ENCODE measurements around the gene CPA4.
A peak's percentile ranks its signal among the peaks of the same experiment; 100 is the strongest.
"Not testable (repeated sequence)": the region's sequence is repeated elsewhere in the genome, so short reads cannot be mapped to it uniquely, and the experiment has no call there.

CPA4 gene

DNA sequence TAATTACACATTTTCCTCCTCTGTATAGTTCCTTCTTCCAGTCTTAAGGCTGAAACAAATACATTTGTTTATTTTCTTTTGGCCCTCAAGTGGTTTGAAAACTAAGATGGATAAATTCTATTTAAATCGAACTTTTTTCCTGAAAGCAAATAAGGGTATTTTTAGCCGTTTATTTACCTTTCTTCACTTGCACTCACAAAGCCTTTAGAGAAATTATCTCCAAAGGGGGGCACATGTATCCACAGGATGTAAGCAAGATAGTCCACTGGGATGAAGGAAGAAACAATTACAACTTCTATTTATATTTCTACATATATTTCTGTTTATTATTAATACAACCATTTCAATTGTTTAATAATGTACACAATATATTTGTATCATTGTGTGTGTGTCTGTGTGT is 10.2 kb downstream of the CPA4 start:
- no peak for DNase-seq

DNA sequence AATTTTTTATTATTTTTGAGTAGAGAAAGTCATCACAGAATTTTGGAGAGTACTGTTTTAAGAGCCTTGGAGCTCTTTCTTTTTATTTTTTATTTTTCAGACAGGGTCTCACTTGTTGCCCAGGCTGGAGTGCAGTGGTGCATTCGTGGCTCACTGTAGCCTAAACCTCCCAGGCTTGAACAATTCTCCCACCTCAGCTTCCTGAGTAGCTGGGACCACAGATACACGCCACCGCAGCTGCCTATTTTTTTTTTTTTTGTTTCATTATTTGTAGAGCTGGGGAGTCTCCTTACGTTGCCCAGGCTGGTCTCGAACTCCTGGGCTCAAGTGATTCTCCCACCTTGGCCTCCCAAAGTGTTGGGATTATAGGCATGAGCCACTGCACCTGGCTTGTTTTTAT is 10.6 kb downstream of the CPA4 start:
- no peak for DNase-seq

DNA sequence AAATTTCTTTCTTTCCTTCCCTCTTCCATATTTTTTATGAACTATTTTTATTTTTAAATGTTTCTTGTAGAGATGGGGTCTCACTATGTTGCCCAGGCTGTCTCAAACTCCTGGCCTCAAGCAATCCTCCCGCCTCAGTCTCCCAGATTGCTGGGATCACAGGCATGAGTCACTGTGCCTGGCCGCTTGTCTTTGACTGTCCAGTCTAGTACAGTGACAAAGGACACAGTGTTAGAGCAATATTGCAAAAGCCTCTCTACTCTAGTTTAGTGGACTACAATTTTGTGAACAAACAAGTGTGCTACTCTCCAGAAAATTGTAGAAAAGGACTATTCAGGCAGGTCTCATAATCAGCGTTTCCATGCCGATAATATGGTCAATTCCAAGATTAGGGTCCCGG is 11.0 kb downstream of the CPA4 start:
- no peak for DNase-seq

DNA sequence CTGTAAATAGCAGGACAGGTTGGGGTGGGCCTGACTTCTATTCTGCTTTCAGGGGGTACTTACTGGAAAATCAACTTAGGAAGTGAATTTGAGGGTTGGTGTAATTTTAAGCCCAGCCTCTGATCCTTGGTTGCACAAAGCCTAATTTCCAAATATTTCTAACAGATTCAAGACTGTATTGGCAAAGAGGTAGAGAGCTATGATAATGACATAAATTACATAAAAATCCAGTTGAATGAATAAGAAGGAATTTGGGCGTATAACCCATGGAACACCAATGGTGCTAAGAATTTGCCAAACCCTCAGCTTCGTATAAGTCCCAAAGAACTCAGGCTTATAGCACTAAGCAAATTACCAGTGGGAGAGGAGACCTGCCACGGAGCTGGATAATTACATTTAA is 11.9 kb downstream of the CPA4 start:
- no peak for DNase-seq

DNA sequence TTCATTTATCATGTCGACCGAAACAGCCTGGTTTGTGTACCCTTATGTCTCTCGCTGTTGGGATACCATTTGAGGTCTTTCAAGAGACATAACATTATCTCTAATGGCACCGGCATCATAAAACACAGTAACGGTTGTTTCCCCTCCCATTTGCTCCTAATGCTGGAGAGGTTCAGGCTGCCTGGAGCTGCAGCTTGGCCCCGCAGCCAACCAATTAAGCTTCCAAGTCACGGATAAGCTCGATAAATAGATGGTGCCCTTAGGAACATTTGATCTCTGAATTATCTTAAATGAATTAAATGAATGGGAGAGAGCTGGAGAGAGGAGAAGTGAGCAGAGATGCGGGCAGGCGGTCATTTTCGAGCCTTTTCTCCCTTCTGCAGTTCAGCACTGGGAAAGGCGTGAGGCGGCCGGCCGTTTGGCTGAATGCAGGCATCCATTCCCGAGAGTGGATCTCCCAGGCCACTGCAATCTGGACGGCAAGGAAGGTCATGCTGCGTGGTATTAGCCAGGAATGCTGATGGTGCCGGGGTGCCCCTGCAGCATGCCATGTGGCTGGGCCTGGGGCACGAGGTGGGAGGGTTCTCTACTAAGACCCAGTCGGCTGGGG is 12.6 kb downstream of the CPA4 start:
- no peak for DNase-seq

DNA sequence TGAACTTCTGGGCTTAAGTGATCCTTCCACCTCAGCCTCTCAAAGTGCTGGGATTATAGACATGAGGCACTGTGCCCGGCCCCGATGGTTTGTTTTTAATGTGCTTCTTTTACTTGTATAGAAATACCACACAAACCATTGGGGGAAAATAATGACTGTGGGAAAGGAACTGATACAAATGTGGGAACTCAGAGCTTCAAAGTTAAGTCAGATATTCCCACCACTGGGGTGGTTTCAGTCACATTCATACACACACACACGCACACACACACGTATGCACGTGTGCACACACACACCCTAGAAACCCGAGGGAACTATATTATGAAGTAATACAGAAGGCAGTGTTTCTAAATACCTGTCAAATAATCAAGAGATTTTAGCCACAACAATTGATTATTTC is 17.0 kb downstream of the CPA4 start:
- peak in 1 of 5 experiments; percentile 18 for DNase-seq

DNA sequence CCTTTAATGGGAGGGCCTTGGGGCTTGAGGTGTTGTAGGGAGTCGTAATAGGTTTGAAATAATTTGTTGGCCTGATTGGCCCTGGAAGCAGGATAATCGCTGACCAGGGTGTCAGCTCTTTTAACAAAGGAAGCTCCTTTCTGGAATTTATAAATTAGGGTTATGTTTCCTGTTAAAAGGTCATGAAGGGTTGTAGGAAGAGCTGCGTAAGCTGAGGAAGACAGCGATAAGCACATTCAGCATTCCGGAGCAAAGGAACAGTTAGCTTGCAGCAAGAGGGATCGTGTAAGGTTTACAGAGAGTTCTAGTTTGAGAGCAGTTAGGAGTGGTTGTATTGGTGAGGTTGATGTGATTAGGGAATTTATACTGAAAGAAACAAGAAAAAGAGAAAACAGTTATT is 21.3 kb downstream of the CPA4 start:
- no peak for DNase-seq

DNA sequence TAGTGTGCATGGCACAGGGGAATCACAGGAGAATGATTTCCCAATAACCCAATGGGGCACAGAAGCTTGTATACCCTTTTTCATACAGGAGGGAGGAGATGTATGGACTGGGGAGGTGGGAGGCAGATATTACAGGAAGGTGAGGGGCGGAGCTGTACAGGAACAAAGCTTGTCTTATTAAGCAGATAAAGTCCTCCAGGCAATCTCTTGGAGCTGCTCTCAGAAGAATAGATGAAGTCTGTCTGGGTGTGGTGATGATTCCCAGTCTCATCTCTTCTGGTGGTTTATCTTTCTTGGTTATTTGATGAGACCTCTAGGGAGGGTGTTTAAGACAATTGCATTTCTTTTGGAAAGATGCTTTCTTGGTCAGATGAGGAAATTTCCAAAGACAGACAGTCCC is 26.6 kb downstream of the CPA4 start:
- DNase-seq: no peak

DNA sequence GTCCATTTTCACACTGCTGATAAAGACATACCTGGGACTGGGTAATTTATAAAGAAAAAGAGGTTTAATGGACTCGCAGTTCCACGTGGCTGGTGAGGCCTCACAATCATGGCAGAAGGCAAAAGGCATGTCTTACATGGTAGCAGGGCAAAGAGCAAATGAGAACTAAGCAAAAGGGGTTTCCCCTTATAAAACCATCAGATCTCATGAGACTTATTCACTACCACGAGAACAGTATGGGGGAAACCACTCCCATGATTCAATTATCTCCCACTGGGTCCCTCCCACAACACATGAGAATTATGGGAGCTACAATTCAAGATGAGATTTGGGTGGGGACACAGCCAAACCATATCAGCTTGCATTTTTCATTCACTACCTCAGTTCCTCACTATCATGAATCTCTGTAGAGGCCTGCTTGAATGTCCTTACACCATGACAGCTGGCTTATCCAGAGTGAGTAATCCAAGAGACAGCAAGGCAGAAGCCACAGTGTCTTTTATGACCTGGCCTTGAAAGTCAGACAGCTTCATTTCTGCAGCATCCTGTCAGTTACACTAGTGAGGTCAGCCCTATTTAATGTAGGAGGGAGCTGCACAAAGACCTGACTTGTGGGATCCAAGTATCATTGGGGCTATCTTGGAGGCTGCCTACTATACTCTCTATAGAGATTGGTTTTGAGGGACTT is 28.7 kb downstream of the CPA4 start:
- DNase-seq: not testable (repeated sequence)

DNA sequence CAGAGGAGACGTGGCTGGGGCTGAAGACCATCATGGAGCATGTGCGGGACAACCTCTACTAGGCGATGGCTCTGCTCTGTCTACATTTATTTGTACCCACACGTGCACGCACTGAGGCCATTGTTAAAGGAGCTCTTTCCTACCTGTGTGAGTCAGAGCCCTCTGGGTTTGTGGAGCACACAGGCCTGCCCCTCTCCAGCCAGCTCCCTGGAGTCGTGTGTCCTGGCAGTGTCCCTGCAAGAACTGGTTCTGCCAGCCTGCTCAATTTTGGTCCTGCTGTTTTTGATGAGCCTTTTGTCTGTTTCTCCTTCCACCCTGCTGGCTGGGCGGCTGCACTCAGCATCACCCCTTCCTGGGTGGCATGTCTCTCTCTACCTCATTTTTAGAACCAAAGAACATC is 29.7 kb downstream of the CPA4 start:
- no peak for DNase-seq

DNA sequence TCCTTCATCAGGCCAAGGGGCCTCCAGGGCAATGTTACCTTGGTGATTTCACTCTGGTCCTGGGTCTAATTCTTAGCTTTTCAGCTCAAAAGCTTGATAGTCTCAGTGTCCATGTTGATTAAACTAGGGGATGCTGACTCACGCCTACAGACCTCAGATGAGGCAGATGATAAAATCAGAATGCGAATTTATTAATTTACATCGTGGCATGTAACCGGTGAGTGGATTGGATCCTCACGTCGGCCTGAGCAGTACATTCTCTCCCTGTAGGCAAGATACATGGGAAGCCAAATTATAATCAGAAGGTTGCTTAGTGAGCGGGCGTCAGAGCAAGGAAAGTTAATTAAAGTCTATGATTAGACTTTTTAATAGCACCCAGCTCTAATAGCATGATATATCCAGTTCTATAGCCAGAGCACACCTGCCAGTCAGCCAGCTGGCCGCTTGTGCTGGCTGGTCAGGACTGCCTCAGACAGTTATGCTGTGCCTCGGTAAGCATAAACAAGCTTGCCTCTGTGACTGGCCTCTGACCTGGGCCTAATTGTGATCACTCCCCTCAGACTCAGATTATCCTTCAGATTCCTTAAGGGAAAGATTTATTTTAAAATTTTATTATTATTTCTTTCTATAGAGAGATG is 31.5 kb downstream of the CPA4 start:
- DNase-seq: no peak

DNA sequence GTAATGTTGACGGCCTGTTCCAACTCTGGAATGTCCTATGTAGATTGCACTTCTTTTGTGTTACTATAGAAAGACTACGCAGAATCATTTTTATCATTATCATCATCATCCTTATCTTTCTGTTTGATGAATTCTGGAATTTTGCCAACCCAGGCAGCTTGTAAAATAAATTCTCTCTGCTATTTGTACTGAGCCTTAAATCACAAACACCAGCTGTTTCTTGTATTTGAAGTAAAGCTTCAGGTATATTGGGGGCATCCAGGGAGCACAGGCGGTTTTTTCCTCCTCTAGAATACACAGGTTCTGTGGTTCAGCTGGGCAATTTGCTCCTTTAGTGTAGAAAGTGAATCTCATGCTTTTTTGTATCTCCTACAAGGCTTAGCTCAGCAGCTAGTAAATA is 36.7 kb downstream of the CPA4 start:
- no peak for DNase-seq

DNA sequence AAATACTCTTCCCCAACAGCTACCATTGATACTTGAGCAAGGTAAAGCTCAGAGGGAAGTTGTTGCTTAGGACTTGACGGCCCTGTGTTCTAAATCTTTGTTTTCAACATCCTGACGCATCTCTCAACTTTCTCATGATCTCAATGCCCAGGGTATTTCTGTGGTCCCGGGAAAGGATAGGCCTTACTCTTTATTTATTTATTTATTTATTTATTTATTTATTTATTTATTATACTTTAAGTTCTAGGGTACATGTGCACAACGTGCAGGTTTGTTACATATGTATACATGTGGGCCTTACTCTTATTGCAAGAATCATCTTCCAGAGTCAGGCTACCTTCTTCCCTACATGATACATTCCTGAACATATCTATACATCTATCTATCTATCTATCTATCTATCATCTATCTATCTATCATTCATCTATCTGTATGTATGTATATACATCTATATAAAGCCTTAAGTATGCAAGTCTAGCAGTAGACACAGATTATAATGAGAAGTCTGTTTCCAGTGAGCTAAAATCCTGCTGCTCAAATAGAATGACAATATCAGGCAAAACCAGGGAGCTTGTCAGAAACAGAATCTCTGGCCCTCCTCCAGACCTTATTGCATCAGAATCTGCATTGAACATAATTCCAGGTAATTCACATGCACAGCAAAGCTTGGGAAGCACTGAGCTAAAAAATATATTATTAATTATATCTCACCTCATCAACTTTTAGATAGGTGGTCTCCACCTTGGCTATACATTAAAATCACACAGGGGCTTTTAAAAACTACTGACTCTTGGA is 39.5 kb downstream of the CPA4 start:
- no peak for DNase-seq

DNA sequence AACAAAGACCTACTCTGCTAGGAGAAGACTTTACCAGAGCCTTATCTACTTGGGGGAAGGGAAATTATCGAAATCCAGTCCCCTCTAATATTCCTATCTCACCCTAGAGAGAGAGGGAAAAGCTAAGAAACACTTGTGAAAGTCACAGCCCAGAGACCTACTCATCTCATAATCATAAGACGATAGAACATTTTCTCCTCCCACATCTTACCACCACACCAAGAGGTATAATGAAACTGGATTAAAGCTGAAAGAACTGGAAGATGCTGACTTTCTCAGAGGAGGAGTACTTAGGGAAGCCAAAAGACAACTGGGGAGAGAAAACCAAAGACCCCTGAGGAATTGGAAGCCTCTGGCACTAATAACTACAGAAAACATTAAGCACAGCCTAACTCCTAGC is 40.9 kb downstream of the CPA4 start:
- DNase-seq: no peak

DNA sequence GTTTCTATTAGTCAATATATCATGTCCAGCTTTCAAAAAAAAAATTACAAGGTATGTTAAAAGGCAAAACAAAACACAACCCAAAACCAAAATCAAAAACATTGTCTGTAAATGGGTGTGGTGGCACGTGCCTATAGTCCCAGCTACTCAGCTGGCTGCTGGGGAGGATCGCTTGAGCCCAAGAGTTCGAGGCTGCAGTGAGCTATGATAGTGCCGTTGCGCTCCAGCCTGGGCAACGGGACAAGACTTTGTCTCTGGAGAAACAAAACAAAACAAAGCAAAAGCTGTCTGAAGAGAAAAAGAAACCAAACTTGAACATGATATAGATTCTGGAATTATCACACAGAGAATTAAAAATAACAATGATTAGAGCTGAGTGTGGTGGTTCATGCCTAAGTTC is 41.3 kb downstream of the CPA4 start:
- no peak for DNase-seq

DNA sequence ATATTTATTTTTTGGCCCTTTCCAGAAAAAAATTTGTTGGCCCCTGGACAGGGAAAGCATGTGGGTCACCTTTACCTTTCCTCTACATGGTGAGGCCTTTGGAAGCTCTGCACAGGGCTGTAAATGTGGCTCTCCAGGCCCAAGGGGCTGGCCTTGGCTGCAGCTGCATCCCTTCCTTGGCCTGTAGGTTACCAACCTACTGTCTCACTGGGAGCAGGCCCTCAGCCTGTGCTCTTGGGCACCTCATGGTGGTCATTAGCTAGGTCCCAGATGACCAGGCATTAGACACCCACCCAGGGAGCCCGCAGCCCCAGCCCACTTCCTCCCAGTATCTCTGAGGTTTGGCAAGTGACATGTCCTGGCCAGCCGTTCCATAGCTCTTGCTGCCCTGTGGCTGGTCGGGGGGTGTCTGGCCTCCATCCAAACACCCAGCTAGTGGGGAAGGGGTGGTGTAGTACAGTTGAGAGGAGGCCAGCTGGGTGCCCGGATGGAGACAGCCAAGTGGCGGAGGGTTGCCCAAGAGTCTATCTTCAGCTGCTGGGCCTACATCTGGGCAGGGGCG is 44.5 kb downstream of the CPA4 start:
- no peak for DNase-seq

DNA sequence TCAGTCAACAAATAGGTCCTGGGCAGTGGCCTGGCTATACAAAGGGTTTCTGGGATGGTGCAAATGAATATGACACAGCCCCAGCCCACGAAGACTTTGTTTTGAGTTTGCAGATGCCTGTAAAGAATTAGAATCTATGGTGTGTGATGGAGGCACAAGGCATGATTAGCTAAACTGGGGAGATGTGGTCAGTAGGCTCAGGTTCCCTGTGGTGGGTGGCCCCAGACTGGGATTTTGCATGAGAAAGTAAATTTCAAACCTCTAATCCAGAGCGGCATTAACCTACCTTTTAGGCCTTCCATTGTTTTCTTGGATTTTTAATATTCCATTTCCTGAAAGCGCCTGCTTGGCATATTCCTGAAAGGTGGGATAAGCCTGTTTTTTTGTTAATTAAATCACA is 45.3 kb downstream of the CPA4 start:
- no peak for DNase-seq

DNA sequence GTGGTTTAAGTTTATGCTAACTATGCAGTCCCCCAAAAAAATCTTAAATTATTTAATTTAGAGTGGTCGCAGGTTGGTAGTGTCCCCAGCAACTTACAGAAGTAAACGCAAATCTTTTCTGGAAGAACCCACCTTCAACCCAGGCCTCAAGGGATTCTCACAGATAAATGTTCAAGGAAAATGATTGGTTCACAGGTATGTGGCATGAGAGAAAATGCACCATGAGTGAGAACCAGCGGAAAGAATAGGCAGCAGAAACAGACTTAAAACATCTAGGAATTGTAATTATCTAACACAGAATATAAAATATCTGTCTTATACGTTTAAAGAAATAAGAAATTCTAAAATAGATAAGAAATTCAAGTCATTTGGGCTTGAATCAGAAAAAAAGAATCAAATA is 48.9 kb downstream of the CPA4 start:
- DNase-seq: no peak

DNA sequence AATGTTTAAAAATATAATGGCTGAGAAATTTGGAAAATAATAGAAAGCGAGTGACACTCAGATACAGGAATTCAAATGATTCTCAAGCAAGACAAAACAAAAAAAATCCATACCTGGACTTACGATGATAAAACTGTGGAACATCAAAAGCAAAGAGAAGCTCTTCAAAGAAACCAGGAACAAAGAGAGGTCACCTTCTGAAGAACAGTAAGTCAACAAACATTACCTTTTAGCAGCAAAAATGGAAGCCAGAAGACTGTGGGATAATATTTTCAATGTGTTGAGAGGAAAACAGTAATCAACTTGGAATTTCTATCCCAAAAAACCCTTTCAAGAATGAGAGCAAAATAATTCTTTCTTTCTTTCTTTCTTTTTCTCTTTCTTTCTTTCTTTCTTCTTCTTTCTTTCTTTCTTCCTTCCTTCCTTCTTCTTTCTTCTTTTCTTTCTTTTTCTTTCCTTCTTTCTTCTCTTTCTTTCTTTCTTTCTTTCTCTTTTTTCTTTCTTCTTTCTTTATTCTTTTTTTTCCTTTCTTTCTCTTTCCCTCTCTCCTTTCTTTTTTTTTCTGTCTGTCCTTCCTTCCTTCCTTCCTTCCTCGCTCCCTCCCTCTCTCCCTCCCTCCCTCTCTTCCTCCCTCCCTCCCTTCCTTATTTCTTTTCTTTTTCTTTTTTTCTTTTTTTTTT is 49.9 kb downstream of the CPA4 start:
- DNase-seq: no peak

DNA sequence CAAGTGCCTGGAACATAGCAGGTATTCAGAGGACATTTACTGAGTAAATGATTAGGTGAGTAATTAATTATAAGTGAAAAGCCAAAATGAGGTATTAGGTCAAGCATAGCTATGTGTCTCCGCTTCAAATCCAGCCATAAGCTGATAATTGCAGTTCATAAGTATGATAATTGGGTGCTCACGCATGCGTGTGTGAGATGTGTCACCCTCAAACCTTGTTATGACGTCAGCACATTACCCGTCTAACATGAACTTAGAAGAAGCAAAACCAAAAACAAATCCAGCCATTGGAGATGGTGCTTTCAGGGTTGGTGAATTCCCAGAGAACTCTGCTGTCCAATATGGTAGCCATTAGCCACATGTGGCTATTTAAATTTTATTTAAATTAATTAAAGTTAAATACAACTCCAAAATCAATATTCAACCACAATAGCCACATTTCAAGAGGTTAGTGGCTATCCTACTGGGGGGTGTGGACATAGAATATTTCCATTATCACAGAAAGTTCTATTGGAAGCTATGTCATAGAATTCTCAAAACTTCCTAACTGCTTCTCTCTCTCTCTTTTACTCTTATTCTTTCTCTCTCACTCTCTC is 51.4 kb downstream of the CPA4 start, which contains the start of gene CPA5:
TSS of gene CPA5 (plus strand) at position 546 of the 596 bp plus-strand sequence. CDS start 1,670 bp downstream, outside the sequence.
- no peak for DNase-seq

DNA sequence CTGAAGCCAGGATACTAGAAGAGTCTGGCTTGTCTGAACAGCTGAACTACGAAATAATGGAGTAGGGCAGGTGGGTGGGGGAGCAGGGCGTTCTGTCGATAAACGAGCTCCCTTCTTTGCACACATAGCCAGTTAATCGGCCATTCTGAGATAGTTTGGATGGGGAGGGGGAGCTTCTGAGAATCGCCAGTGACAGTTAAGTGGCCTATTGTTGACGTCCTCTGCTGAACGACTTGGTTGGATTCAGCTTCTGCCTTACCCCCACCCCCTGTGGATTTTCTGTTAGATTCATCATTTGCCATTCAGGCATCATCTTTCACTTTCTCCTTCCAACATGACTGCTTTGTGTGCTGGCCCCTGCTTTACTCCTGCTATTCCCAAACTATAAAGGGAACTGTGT is 52.2 kb downstream of the CPA4 start:
- no peak for DNase-seq

DNA sequence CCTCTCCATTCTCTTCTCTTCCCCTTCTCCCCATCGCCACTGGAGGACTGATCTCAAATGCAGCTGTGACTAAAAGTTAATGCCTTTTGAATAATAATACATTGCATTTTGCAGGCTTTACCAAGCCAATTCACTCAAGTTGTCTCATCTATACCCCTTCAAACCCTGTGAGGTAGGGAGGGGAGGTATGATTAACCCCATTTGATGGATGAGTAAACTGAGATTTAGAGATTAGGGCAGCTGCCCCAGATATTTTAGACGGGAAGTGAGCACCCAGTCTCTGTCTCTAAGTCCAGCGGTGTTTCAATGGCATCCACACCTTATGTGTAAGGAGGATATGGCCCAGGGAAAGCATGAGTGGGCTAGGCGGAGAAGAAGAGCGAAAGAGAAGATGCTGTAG is 52.8 kb downstream of the CPA4 start:
- no peak for DNase-seq

All from T-helper 2 cell (primary cell).